ENCODE data around the gene SLC25A28.

Gene SLC25A28

GRCh38 chr10:99659031-99659867, 39.0 kb upstream of the SLC25A28 start, which contains the start of gene ENTPD7:
Gene ENTPD7 (plus strand): TSS chr10:99659509. CDS start chr10:99659957, 448 bp downstream.
- TF ChIP-seq CTCF (IDR thresholded peaks at IDR 0.05; ENCODE audit: insufficient read depth, low read depth, low read length, missing control alignments), result peak; percentile 30
- DNase-seq (ENCODE audit: low read depth), result peak; percentile 99

GRCh38 chr10:99658622-99659030, 38.4 kb upstream of the SLC25A28 start:
- H3K4me3 ChIP-seq (ENCODE audit: low read length), result peak overlapping the region; percentile 53
- TF ChIP-seq CTCF (IDR thresholded peaks at IDR 0.05; ENCODE audit: insufficient read depth, low read depth, low read length, missing control alignments), result no peak
- DNase-seq (ENCODE audit: low read depth), result peak; percentile 74

More at GRCh38 chr10:99659031-99659867, 39.0 kb upstream of the SLC25A28 start, which contains the start of gene ENTPD7:
- peak within 1 kb of the TSS; percentile 53 for H3K4me3 ChIP-seq (ENCODE audit: low read length)

GRCh38 chr10:99656199-99657064, 36.2 kb upstream of the SLC25A28 start:
- H3K4me3 ChIP-seq (ENCODE audit: low read length), result no peak overlapping the region
- peak; percentile 93 for DNase-seq (ENCODE audit: low read depth)
- no peak for TF ChIP-seq CTCF (IDR thresholded peaks at IDR 0.05; ENCODE audit: insufficient read depth, low read depth, low read length, missing control alignments)

GRCh38 chr10:99654390-99655175, 34.3 kb upstream of the SLC25A28 start:
- no peak overlapping the region for H3K4me3 ChIP-seq (ENCODE audit: low read length)
- no peak for TF ChIP-seq CTCF (IDR thresholded peaks at IDR 0.05; ENCODE audit: insufficient read depth, low read depth, low read length, missing control alignments)
- peak; percentile 97 for DNase-seq (ENCODE audit: low read depth)

GRCh38 chr10:99652800-99653390, 32.7 kb upstream of the SLC25A28 start:
- no peak for TF ChIP-seq CTCF (IDR thresholded peaks at IDR 0.05; ENCODE audit: insufficient read depth, low read depth, low read length, missing control alignments)
- DNase-seq (ENCODE audit: low read depth), result peak; percentile 22
- H3K4me3 ChIP-seq (ENCODE audit: low read length), result no peak overlapping the region

GRCh38 chr10:99648717-99649116, 28.5 kb upstream of the SLC25A28 start:
- no peak for TF ChIP-seq CTCF (IDR thresholded peaks at IDR 0.05; ENCODE audit: insufficient read depth, low read depth, low read length, missing control alignments)
- no peak for DNase-seq (ENCODE audit: low read depth)
- H3K4me3 ChIP-seq (ENCODE audit: low read length), result no peak overlapping the region
